Calu3 (cell line): ENCODE data around the gene DGCR8. TPM values are rescaled to one million over a fixed set of nuclear protein-coding genes. Genes with fewer than 3 reads are reported as not detected.

ENCODE experiments used
- BruUV-seq: library from RNA; stranded (reverse); fragments of 400-500 nt; replicated peaks from 2 replicates; lab custom pipeline; 2021; lab: Mats Ljungman, UMichigan
- CTCF ChIA-PET: fragments of 300-600 bp; sonication (Branson Sonifier 250); formaldehyde crosslinking; loops from one replicate; lab custom pipeline; 2022; ENCODE audit warnings: antibody characterized with exemption; lab: Charles Lee
- DNase-seq: peaks from one replicate; pipeline ENCODE4 v3.0.0; 2022
- H3K27ac Mint-ChIP-seq: one replicate; pipeline ENCODE4 v1.8.0; 2022; ENCODE audit warnings: mixed read lengths; ENCODE audit not compliant: unreplicated experiment
- H3K27me3 Mint-ChIP-seq: one replicate; pipeline ENCODE4 v1.8.0; 2022; ENCODE audit warnings: mixed read lengths; ENCODE audit not compliant: unreplicated experiment
- H3K36me3 Mint-ChIP-seq: one replicate; pipeline ENCODE4 v1.8.0; 2022; ENCODE audit warnings: mild to moderate bottlenecking, moderate library complexity, mixed read lengths; ENCODE audit not compliant: insufficient read depth, unreplicated experiment
- H3K4me1 Mint-ChIP-seq: one replicate; pipeline ENCODE4 v1.8.0; 2022; ENCODE audit warnings: mild to moderate bottlenecking, low read depth, mixed read lengths; ENCODE audit not compliant: unreplicated experiment
- H3K4me3 Mint-ChIP-seq: one replicate; pipeline ENCODE4 v1.8.0; 2022; ENCODE audit warnings: mild to moderate bottlenecking, low read depth, moderate library complexity, mixed read lengths; ENCODE audit not compliant: unreplicated experiment
- H3K9me3 Mint-ChIP-seq: one replicate; pipeline ENCODE4 v1.8.0; 2022; ENCODE audit warnings: low read depth, mixed read lengths; ENCODE audit not compliant: unreplicated experiment
- intact Hi-C: fragments of 100-400 bp; cut with micrococcal nuclease; formaldehyde crosslinking; loops from one replicate; pipeline ENCODE4 v1.10.0; 2022; ENCODE audit not compliant: unreplicated experiment
- total RNA-seq: library from RNA; stranded (reverse); gene quantifications from 2 replicates; pipeline ENCODE4 v1.2.3, GENCODE V29; 2022
- TF ChIP-seq, protein P1 (sequence below): fragments of 200-600 bp; IDR thresholded peaks from one replicate; pipeline ENCODE4 v1.8.0; 2022; ENCODE audit warnings: antibody characterized with exemption; ENCODE audit not compliant: unreplicated experiment

Gene DGCR8
- total RNA-seq, 1 experiment from 2014 or later, result 54.7 TPM

DNA sequence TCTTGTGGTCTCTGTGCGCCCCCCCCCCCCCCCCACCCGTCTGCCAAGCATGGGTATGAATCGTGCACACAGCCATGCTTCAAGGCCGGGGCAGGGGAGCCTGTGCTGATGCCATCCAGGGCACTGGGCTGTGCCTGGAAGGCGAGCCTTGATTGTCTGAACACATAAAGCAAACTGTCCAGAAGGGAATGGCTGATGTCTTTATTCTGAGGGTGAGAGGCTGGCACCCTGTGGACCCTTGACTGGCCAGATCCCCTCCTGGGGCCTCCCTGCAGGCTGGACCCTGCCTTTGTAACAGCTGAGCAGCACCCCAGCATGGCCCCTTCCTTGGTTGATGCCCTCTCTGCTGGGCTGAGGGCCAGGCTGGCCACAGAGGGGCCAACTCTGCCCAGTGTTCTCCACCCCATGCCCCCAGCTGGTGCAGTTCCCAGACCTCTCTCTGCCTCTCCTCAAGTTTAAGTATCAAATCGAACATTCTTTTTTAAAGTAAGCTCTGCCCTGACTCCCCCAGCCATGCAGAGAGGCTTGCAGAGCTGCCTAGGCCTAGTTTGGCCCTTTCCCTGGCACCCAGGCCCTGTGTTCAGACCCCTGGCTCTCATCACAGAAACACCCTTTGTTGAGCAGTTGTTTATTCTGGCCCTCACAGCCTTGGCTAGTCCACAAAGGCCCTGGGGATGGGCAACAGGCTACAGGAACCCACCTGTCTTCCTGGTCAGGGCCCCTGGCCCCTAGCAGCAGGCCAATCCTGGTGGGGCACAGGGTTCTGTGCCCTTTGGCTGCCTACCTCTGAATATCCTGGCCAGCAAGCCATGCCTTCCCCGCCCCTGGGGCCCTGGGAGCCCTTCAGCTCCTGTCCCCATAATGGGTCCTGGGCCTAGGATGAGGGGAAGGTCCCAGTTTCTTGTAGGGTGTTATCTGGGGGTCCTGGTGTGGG is 31.9 kb downstream of the DGCR8 start:
- Mint-ChIP-seq H3K9me3 (no peaks in the 10 kb centered on the region), H3K27ac (no peak overlapping the region), H3K4me3 (no peak overlapping the region), H3K4me1 (no peaks in the 10 kb centered on the region), H3K36me3 (peaks cover 86% of the 10 kb centered on the region), H3K27me3 (no peaks in the 10 kb centered on the region)
- intact Hi-C loops, result no loop called here
- no TSS peak for BruUV-seq
- TF ChIP-seq, protein P1, sequence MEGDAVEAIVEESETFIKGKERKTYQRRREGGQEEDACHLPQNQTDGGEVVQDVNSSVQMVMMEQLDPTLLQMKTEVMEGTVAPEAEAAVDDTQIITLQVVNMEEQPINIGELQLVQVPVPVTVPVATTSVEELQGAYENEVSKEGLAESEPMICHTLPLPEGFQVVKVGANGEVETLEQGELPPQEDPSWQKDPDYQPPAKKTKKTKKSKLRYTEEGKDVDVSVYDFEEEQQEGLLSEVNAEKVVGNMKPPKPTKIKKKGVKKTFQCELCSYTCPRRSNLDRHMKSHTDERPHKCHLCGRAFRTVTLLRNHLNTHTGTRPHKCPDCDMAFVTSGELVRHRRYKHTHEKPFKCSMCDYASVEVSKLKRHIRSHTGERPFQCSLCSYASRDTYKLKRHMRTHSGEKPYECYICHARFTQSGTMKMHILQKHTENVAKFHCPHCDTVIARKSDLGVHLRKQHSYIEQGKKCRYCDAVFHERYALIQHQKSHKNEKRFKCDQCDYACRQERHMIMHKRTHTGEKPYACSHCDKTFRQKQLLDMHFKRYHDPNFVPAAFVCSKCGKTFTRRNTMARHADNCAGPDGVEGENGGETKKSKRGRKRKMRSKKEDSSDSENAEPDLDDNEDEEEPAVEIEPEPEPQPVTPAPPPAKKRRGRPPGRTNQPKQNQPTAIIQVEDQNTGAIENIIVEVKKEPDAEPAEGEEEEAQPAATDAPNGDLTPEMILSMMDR, result no peak
- CTCF ChIA-PET, result no interaction called here
- no peak for DNase-seq

DNA sequence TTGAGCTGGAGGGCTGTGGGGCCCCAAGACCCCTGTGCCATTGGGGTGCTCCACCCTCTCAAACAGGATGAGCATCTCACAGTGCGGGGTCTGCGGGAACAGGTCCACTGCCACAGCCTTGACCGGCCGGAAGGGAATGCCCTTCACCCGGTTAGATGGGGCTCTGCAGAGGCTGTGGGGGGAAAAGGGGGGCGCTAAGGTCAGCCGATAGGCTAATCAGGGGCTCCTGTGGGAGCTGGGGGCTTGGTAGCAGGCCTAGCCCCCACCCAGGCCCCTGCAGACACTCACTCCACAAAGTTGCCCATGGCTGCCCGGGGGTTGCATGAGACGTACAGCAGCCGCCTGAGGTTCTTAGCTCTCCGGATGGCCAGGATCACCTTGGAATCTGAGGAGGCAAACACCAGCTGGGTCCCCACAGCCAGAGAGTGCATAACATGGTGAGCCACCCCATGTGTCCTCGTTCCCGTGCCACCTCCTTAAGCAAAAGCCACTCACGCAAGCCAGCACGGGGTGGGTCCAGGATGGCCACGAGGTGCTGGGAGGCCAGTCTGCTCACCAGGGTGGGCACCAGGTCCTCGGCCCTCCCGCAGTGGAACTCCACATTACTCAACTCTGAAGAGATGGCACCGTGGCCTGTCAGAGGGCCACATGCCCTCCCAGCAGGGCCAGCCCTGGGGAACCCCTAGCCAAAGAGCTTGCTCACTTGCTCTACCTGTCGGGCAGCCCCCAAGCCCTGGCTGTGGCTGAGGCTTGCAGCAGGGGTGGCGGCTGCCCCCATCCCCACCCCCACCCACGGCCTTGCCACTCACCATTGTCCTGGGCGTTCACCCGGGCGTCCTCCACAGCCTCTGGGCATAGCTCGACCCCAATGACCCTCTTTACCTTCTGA is 32.8 kb downstream of the DGCR8 start:
- TF ChIP-seq, protein P1, result no peak
- BruUV-seq, result no TSS peak
- H3K27me3 Mint-ChIP-seq, result no peaks in the 10 kb centered on the region
- no peak for DNase-seq
- H3K4me1 Mint-ChIP-seq, result no peaks in the 10 kb centered on the region
- H3K9me3 Mint-ChIP-seq, result no peaks in the 10 kb centered on the region
- no peak overlapping the region for H3K27ac Mint-ChIP-seq
- H3K36me3 Mint-ChIP-seq, result peaks cover 86% of the 10 kb centered on the region
- no peak overlapping the region for H3K4me3 Mint-ChIP-seq
- CTCF ChIA-PET, result no interaction called here
- intact Hi-C loops, result no loop called here

DNA sequence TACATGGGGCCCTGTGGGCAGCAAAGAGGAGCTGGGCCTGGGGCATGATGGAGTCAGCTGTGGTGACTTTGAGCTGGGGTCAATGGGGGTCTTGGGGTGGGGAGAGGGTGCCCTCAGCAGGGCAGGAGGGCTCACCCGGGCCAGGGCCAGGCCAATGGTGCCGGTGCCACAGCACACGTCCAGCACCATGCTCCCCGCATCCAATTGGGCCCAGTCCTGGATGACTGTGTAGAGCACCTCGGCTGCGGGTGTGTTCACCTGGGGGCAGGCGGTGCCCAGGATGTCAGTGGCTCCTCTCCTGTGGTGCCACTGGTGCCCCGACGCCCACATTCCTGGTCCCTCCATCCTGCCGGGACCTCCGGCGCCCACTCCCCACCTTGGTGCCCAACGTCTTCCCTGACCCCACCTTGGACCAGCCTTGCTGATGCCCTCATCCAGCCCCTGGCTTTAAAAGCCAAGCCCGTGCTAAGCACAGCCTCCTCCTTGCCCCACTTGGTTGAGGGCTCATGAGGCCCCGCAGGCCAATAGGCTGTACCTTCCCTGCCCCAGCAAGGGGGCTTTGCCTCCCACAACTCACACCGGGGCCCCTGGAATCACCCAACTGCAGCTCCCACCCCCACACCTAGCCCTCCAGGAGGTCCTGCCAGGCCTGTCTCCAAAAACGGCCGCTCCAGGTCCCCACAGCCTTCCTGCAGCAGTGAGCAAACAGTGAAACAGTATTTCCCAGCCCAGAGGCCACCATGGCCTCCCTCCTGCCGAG is 33.7 kb downstream of the DGCR8 start:
- TF ChIP-seq, protein P1, result no peak
- H3K4me3 Mint-ChIP-seq, result peak overlapping the region; percentile 24
- no peaks in the 10 kb centered on the region for H3K9me3 Mint-ChIP-seq
- no TSS peak for BruUV-seq
- H3K27ac Mint-ChIP-seq, result peak overlapping the region; percentile 67
- CTCF ChIA-PET, result no interaction called here
- H3K27me3 Mint-ChIP-seq, result no peaks in the 10 kb centered on the region
- intact Hi-C loops, result no loop called here
- DNase-seq, result no peak
- H3K4me1 Mint-ChIP-seq, result no peaks in the 10 kb centered on the region
- peaks cover 87% of the 10 kb centered on the region for H3K36me3 Mint-ChIP-seq
